ENCODE measurements around the gene SKOR1.

Gene SKOR1

DNA sequence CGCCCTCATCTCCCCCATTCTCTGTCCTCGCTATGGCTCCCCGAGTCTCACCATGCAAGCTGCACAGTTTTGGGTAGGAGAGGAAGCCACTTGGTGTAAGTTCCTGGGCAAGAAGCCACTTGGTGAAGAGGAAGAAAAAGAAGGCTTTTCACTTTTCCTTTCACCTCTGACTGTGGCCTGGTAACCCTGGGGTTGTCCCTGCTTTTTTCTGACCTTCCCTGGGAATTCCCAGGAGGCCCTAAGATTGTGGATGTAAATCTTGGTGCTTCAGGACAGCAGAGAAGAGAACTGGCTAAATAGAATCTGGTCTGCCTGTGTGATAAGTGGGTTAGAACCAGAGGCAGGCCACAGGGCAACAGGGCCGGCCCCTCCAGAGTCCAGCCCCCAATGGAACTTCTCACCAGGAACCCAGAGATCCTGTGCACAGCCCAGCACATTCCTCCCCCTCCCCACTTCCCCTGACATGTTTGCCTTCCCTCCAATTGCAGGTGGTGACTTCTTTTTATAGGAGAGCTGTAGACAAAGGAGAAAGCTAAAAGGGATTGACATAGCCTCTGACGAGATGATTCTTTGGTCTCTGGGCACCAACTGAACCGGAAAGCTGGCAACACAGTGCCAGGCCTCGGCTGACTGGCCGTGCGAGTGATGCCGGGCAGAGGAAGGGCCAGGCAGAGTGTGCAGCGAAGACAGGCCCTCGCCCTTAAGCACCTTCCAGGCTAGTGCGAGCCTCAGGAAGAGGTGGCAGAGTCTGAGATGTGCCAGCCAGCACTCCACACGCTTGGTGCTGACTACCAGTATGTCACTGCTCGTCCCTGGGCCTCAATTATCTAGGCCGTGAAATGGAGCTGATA, 19.4 kb upstream of the SKOR1 start:
- peaks cover 0 to 20% (median 0%) of the 10 kb centered on the region in 5 donors for H3K4me1 ChIP-seq (ENCODE audit: control insufficient read depth in 5 of 5, insufficient read depth in 5 of 5, low read length in 5 of 5)
- no peak overlapping the region for H3K27ac ChIP-seq (ENCODE audit: low read depth, low read length)
- peaks cover 0 to 68% (median 32%) of the 10 kb centered on the region in 5 donors for H3K36me3 ChIP-seq (ENCODE audit: control insufficient read depth in 5 of 5, insufficient read depth in 5 of 5, low read length in 5 of 5)
- H3K9ac ChIP-seq (ENCODE audit: low read length in 5 of 5) = no peak overlapping the region
- peaks cover 0 to 1% (median 0%) of the 10 kb centered on the region in 5 donors for H3K27me3 ChIP-seq (ENCODE audit: control insufficient read depth in 5 of 5, insufficient read depth in 4 of 5, low read length in 5 of 5)
- H3K9me3 ChIP-seq (ENCODE audit: control insufficient read depth in 5 of 5, low read length in 5 of 5) = no peaks in the 10 kb centered on the region
- H3K4me3 ChIP-seq (ENCODE audit: low read depth in 1 of 5, low read length in 5 of 5) = no peak overlapping the region

DNA sequence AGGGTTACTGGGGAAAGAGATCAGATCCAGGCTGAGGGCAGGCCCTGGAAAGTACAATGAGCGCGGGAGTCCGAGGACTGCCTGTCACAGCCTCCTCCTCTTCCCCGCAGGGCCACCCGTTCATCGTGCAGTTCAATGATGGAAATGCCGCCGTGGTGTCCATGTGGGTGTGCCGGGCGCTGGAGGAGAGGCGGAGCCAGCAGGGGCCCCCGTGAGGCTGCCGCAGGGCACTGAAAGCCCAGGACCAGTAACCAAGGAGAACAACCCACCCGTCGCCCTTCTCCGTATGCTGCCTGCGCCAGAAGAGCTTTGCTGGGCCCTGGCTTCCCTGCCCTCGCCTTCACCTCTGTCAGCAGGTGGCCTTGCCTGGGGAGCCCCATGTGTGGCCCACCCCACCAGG, 18.8 kb upstream of the SKOR1 start:
- Histone ChIP-seq H3K4me3 (ENCODE audit: low read depth in 1 of 5, low read length in 5 of 5) (no peak overlapping the region), H3K9ac (ENCODE audit: low read length in 5 of 5) (no peak overlapping the region), H3K9me3 (ENCODE audit: control insufficient read depth in 5 of 5, low read length in 5 of 5) (no peaks in the 10 kb centered on the region), H3K27ac (ENCODE audit: low read depth, low read length) (no peak overlapping the region), H3K36me3 (ENCODE audit: control insufficient read depth in 5 of 5, insufficient read depth in 5 of 5, low read length in 5 of 5) (peaks cover 0 to 64% (median 28%) of the 10 kb centered on the region in 5 donors), H3K4me1 (ENCODE audit: control insufficient read depth in 5 of 5, insufficient read depth in 5 of 5, low read length in 5 of 5) (peaks cover 0 to 20% (median 0%) of the 10 kb centered on the region in 5 donors), H3K27me3 (ENCODE audit: control insufficient read depth in 5 of 5, insufficient read depth in 4 of 5, low read length in 5 of 5) (peaks cover 0 to 4% (median 0%) of the 10 kb centered on the region in 5 donors)

DNA sequence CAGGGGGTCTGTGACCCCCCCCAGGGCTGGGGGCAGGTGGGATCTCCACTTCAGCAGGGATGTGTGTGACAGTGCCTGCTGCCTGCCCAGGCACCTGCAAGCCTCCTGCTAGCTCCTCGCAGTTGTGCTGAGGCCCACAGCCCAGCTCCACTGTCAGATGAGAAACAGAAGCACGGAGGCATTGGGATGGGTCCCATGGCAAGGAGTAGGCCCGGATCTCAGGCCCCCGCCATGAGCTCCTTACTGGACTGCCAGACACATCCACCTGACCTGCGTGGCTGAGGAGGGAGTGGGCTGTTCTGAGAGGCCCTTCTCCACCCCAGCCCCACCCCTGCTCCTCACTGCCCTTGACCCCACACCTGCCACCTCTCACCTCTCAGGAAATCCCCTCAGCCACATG, 18.2 kb upstream of the SKOR1 start:
- peaks cover 0 to 20% (median 0%) of the 10 kb centered on the region in 5 donors for H3K4me1 ChIP-seq (ENCODE audit: control insufficient read depth in 5 of 5, insufficient read depth in 5 of 5, low read length in 5 of 5)
- H3K27ac ChIP-seq (ENCODE audit: low read depth, low read length) = no peak overlapping the region
- no peak overlapping the region for H3K9ac ChIP-seq (ENCODE audit: low read length in 5 of 5)
- peaks cover 0 to 62% (median 26%) of the 10 kb centered on the region in 5 donors for H3K36me3 ChIP-seq (ENCODE audit: control insufficient read depth in 5 of 5, insufficient read depth in 5 of 5, low read length in 5 of 5)
- H3K27me3 ChIP-seq (ENCODE audit: control insufficient read depth in 5 of 5, insufficient read depth in 4 of 5, low read length in 5 of 5) = peaks cover 0 to 8% (median 0%) of the 10 kb centered on the region in 5 donors
- no peak overlapping the region for H3K4me3 ChIP-seq (ENCODE audit: low read depth in 1 of 5, low read length in 5 of 5)
- H3K9me3 ChIP-seq (ENCODE audit: control insufficient read depth in 5 of 5, low read length in 5 of 5) = no peaks in the 10 kb centered on the region

DNA sequence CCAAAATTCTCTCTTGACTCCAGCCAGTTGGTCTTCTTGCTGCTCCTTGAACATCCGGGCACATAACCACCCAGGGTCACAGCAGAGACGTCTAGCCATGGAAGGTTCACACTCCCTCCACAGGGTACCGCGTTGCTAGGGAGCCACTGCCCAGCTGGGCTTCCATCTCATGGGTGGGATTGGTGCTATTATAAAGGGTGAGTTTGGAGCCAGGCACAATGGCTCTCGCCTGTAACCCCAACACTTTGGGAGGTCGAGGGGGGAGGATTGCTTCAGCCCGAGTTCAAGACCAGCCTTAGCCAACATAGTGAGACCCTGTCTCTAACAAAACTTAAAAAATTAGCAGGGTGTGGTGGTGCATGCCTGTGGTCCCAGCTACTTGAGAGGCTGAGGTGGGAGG, 17.5 kb upstream of the SKOR1 start:
- Histone ChIP-seq H3K9ac (ENCODE audit: low read length in 5 of 5) (no peak overlapping the region), H3K36me3 (ENCODE audit: control insufficient read depth in 5 of 5, insufficient read depth in 5 of 5, low read length in 5 of 5) (peaks cover 0 to 56% (median 25%) of the 10 kb centered on the region in 5 donors), H3K4me1 (ENCODE audit: control insufficient read depth in 5 of 5, insufficient read depth in 5 of 5, low read length in 5 of 5) (peaks cover 0 to 20% (median 0%) of the 10 kb centered on the region in 5 donors), H3K9me3 (ENCODE audit: control insufficient read depth in 5 of 5, low read length in 5 of 5) (no peaks in the 10 kb centered on the region), H3K4me3 (ENCODE audit: low read depth in 1 of 5, low read length in 5 of 5) (no peak overlapping the region), H3K27me3 (ENCODE audit: control insufficient read depth in 5 of 5, insufficient read depth in 4 of 5, low read length in 5 of 5) (peaks cover 0 to 9% (median 0%) of the 10 kb centered on the region in 5 donors), H3K27ac (ENCODE audit: low read depth, low read length) (no peak overlapping the region)

DNA sequence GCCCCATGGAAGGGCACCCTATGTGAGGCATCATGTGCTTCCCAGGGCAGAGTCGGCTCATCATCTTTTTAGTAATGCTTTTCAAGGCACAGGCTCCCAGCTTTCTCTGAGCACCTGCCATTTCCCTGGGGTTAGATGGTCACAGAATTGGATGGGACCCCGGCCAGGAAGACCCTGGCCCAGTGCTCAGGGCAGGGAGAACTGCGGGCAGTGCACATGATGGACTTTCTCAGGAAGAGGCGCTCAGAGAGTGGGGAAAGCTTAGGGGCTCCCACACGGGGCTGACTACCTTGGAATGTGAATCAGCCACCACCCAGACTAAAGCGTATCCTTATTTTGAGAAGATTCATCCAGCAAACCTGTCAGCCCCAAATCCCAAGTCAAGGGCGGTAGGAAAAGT, 16.5 kb upstream of the SKOR1 start:
- H3K4me1 ChIP-seq (ENCODE audit: control insufficient read depth in 5 of 5, insufficient read depth in 5 of 5, low read length in 5 of 5) = peaks cover 0 to 12% (median 0%) of the 10 kb centered on the region in 5 donors
- no peak overlapping the region for H3K27ac ChIP-seq (ENCODE audit: low read depth, low read length)
- H3K27me3 ChIP-seq (ENCODE audit: control insufficient read depth in 5 of 5, insufficient read depth in 4 of 5, low read length in 5 of 5) = peaks cover 0 to 9% (median 0%) of the 10 kb centered on the region in 5 donors
- H3K9me3 ChIP-seq (ENCODE audit: control insufficient read depth in 5 of 5, low read length in 5 of 5) = no peaks in the 10 kb centered on the region
- no peak overlapping the region for H3K4me3 ChIP-seq (ENCODE audit: low read depth in 1 of 5, low read length in 5 of 5)
- peaks cover 0 to 54% (median 24%) of the 10 kb centered on the region in 5 donors for H3K36me3 ChIP-seq (ENCODE audit: control insufficient read depth in 5 of 5, insufficient read depth in 5 of 5, low read length in 5 of 5)
- no peak overlapping the region for H3K9ac ChIP-seq (ENCODE audit: low read length in 5 of 5)

DNA sequence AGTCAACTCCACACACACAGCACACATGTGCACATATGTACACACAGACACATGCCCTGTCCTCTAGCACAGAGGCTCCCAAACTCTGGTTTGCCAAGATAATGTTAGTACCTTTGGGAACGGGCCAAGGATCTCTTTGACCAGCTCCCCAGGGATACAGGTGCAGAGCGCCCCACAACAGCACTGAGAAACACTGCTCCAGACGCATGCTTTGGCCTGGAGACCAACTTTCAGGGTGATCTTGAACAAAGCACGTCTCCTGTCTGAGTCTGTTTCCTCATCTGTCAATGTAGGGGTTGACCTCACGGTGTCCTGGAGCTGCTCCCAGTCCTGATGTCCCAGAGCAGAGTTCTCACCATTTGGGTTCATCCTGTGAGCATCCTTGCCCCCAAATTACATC, 15.9 kb upstream of the SKOR1 start:
- Histone ChIP-seq H3K9me3 (ENCODE audit: control insufficient read depth in 5 of 5, low read length in 5 of 5) (no peaks in the 10 kb centered on the region), H3K27ac (ENCODE audit: low read depth, low read length) (no peak overlapping the region), H3K4me1 (ENCODE audit: control insufficient read depth in 5 of 5, insufficient read depth in 5 of 5, low read length in 5 of 5) (peaks cover 0 to 6% (median 0%) of the 10 kb centered on the region in 5 donors), H3K4me3 (ENCODE audit: low read depth in 1 of 5, low read length in 5 of 5) (no peak overlapping the region), H3K9ac (ENCODE audit: low read length in 5 of 5) (no peak overlapping the region), H3K36me3 (ENCODE audit: control insufficient read depth in 5 of 5, insufficient read depth in 5 of 5, low read length in 5 of 5) (peaks cover 0 to 48% (median 24%) of the 10 kb centered on the region in 5 donors), H3K27me3 (ENCODE audit: control insufficient read depth in 5 of 5, insufficient read depth in 4 of 5, low read length in 5 of 5) (peaks cover 0 to 9% (median 0%) of the 10 kb centered on the region in 5 donors)

DNA sequence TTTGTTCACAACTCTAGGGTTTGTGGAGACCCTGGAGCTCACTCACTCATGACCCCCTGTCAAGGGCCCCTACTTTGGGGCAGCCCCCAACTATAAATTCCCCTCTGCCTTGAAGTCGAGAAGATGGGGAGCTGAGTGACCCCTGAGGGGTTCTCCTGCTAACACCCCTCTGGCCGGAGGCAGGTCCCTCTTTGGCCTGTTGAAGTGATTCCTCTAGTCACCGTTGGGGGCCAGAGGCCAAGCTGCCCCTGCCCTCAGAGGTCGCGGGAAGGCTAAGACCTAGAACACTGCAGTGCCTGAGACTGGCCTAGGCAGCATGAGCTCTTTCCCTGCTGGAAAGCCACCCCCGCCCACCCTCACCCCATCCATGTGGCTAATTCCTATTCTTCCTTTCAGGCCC, 15.4 kb upstream of the SKOR1 start:
- Histone ChIP-seq H3K9me3 (ENCODE audit: control insufficient read depth in 5 of 5, low read length in 5 of 5) (no peaks in the 10 kb centered on the region), H3K27ac (ENCODE audit: low read depth, low read length) (no peak overlapping the region), H3K27me3 (ENCODE audit: control insufficient read depth in 5 of 5, insufficient read depth in 4 of 5, low read length in 5 of 5) (peaks cover 0 to 9% (median 0%) of the 10 kb centered on the region in 5 donors), H3K36me3 (ENCODE audit: control insufficient read depth in 5 of 5, insufficient read depth in 5 of 5, low read length in 5 of 5) (peaks cover 0 to 45% (median 24%) of the 10 kb centered on the region in 5 donors), H3K4me3 (ENCODE audit: low read depth in 1 of 5, low read length in 5 of 5) (no peak overlapping the region), H3K9ac (ENCODE audit: low read length in 5 of 5) (no peak overlapping the region), H3K4me1 (ENCODE audit: control insufficient read depth in 5 of 5, insufficient read depth in 5 of 5, low read length in 5 of 5) (peaks cover 0 to 2% (median 0%) of the 10 kb centered on the region in 5 donors)

DNA sequence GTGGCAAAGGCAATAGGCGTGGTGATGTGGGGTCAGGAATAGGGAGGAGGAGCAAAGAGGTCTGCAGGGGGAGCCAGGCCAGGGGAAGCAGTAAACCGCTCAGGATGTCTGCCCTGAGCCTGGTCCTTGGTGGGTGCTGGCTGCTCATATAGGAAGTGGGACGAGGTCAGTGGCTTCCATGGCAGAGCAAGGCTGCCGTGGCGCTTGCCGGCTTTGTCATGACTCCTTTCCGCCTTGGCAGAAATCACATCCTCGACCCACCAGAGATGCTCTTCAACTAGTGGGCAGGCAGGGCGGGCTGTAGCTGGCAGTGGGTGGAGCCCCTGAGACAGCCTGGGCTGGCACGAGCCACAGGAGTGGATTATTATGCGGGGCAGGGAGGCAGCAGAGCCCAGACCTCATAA, 13.1 kb upstream of the SKOR1 start:
- no peaks in the 10 kb centered on the region for H3K4me1 ChIP-seq (ENCODE audit: control insufficient read depth in 5 of 5, insufficient read depth in 5 of 5, low read length in 5 of 5)
- H3K9ac ChIP-seq (ENCODE audit: low read length in 5 of 5) = no peak overlapping the region
- peaks cover 0 to 17% (median 8%) of the 10 kb centered on the region in 5 donors for H3K9me3 ChIP-seq (ENCODE audit: control insufficient read depth in 5 of 5, low read length in 5 of 5)
- H3K4me3 ChIP-seq (ENCODE audit: low read depth in 1 of 5, low read length in 5 of 5) = no peak overlapping the region
- H3K36me3 ChIP-seq (ENCODE audit: control insufficient read depth in 5 of 5, insufficient read depth in 5 of 5, low read length in 5 of 5) = peaks cover 0 to 25% (median 11%) of the 10 kb centered on the region in 5 donors
- H3K27ac ChIP-seq (ENCODE audit: low read depth, low read length) = no peak overlapping the region
- H3K27me3 ChIP-seq (ENCODE audit: control insufficient read depth in 5 of 5, insufficient read depth in 4 of 5, low read length in 5 of 5) = peaks cover 0 to 11% (median 2%) of the 10 kb centered on the region in 5 donors

DNA sequence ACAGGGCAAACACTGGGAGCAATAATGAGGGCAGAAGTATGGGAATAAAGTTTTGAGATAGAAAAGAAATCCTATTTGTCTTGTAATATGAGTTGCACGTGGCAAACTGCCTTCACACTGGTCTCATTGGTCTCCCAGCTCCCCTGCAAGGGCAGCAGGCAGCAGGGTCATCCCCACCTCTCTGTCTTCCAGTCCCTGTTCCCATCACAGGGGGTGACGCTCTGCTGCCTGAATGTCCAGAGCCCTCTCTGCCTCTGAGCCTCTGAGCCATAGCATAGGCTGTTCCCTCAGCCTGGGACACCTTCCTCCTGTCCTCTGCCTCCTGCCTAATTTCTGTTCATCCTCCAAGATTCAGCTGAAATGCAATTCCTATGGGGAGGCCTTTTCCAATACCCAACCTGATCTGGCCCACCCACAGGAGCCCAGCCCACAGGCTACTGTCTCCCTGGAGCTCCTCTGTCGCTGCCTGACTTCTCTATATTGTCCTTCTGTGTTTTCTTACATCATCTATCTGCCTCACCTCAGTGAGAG, 12.1 kb upstream of the SKOR1 start:
- H3K27ac ChIP-seq (ENCODE audit: low read depth, low read length) = no peak overlapping the region
- H3K36me3 ChIP-seq (ENCODE audit: control insufficient read depth in 5 of 5, insufficient read depth in 5 of 5, low read length in 5 of 5) = peaks cover 0 to 16% (median 7%) of the 10 kb centered on the region in 5 donors
- no peaks in the 10 kb centered on the region for H3K4me1 ChIP-seq (ENCODE audit: control insufficient read depth in 5 of 5, insufficient read depth in 5 of 5, low read length in 5 of 5)
- H3K9me3 ChIP-seq (ENCODE audit: control insufficient read depth in 5 of 5, low read length in 5 of 5) = peaks cover 0 to 17% (median 8%) of the 10 kb centered on the region in 5 donors
- no peak overlapping the region for H3K4me3 ChIP-seq (ENCODE audit: low read depth in 1 of 5, low read length in 5 of 5)
- no peak overlapping the region for H3K9ac ChIP-seq (ENCODE audit: low read length in 5 of 5)
- peaks cover 3 to 18% (median 10%) of the 10 kb centered on the region in 5 donors for H3K27me3 ChIP-seq (ENCODE audit: control insufficient read depth in 5 of 5, insufficient read depth in 4 of 5, low read length in 5 of 5)

DNA sequence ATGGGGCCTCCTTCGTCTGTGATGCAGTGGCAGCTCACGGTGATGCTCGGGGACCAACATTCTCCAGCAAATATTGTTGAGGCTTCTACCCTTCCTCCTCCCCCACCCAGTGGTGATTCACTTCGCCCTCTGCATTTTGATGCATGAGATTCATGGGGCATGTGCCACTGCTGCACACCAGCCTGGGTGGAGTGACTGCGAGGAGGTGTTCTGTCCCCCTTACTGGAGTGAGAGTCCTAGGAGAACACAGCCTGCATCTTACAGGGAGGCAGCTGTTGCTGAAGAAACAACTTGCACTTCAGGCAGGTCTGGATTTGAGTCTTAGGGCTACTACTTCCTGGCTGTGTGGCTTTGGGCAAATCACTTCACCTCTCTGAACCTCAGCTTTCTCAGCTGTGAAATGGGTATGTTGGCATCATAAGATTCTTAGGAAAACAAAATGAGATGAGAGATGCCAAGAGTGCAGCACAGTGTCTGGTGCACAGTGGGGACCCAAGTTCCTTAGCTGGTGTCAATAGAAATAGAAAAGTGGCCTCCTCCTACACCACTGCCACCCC, 10.2 kb upstream of the SKOR1 start:
- H3K27me3 ChIP-seq (ENCODE audit: control insufficient read depth in 5 of 5, insufficient read depth in 4 of 5, low read length in 5 of 5) = peaks cover 16 to 33% (median 28%) of the 10 kb centered on the region in 5 donors
- H3K36me3 ChIP-seq (ENCODE audit: control insufficient read depth in 5 of 5, insufficient read depth in 5 of 5, low read length in 5 of 5) = peaks cover 0 to 2% (median 0%) of the 10 kb centered on the region in 5 donors
- H3K4me1 ChIP-seq (ENCODE audit: control insufficient read depth in 5 of 5, insufficient read depth in 5 of 5, low read length in 5 of 5) = peaks cover 0 to 3% (median 0%) of the 10 kb centered on the region in 5 donors
- H3K9me3 ChIP-seq (ENCODE audit: control insufficient read depth in 5 of 5, low read length in 5 of 5) = peaks cover 0 to 17% (median 8%) of the 10 kb centered on the region in 5 donors
- no peak overlapping the region for H3K4me3 ChIP-seq (ENCODE audit: low read depth in 1 of 5, low read length in 5 of 5)
- H3K9ac ChIP-seq (ENCODE audit: low read length in 5 of 5) = no peak overlapping the region
- no peak overlapping the region for H3K27ac ChIP-seq (ENCODE audit: low read depth, low read length)

Measured in subcutaneous abdominal adipose tissue (tissue), 5 donors.